Mammary epithelial cell (primary cell): ENCODE measurements around the gene RGL1.

Source experiments
- EZH2 ChIP-seq: IDR thresholded peaks from 2 replicates; pipeline ENCODE4 v1.6.1; 2012; ENCODE audit warnings: low read length, inconsistent platforms, borderline replicate concordance
- TF ChIP-seq, protein P1 (sequence below), 2 donors: IDR thresholded peaks in 1 of 2; conservative IDR thresholded peaks in 1 of 2; 2 replicates each; pipeline ENCODE4 v1.5.1; 2011 to 2012; ENCODE audit warnings: inconsistent platforms in 2 of 2, low read length in 2 of 2, mild to moderate bottlenecking in 2 of 2, control low read depth in 1 of 2, low read depth in 1 of 2; ENCODE audit not compliant: insufficient read depth in 1 of 2; ENCODE audit errors: extremely low read depth in 1 of 2

DNA sequence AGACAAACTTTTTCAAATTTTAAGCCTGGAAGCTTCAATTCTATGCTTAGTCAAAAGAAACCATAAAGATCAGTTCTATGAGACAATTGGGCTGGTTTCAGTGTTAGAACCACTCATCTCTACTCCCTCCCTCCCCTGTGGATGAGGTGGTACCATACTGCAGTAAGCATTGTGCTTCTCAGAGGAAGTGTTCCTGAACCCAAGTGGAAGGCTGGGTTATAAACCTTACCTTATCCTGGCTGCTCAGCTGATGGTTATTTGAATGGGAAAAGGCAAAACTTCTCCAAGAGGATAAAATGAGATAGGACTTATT is 34.1 kb upstream of the RGL1 start:
- TF ChIP-seq, protein P1, sequence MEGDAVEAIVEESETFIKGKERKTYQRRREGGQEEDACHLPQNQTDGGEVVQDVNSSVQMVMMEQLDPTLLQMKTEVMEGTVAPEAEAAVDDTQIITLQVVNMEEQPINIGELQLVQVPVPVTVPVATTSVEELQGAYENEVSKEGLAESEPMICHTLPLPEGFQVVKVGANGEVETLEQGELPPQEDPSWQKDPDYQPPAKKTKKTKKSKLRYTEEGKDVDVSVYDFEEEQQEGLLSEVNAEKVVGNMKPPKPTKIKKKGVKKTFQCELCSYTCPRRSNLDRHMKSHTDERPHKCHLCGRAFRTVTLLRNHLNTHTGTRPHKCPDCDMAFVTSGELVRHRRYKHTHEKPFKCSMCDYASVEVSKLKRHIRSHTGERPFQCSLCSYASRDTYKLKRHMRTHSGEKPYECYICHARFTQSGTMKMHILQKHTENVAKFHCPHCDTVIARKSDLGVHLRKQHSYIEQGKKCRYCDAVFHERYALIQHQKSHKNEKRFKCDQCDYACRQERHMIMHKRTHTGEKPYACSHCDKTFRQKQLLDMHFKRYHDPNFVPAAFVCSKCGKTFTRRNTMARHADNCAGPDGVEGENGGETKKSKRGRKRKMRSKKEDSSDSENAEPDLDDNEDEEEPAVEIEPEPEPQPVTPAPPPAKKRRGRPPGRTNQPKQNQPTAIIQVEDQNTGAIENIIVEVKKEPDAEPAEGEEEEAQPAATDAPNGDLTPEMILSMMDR (conservative IDR thresholded peaks at IDR 0.05 in 1 of 2, IDR thresholded peaks at IDR 0.05 in 1 of 2; ENCODE audit: extremely low read depth in 1 of 2, insufficient read depth in 1 of 2, low read depth in 1 of 2, low read length in 2 of 2) = no peak
- no peak for TF ChIP-seq EZH2
